ENCODE data around the gene SELENBP1.
"Not testable (repeated sequence)": the region's sequence is repeated elsewhere in the genome, so short reads cannot be mapped to it uniquely, and the experiment has no call there.

The SELENBP1 gene

DNA sequence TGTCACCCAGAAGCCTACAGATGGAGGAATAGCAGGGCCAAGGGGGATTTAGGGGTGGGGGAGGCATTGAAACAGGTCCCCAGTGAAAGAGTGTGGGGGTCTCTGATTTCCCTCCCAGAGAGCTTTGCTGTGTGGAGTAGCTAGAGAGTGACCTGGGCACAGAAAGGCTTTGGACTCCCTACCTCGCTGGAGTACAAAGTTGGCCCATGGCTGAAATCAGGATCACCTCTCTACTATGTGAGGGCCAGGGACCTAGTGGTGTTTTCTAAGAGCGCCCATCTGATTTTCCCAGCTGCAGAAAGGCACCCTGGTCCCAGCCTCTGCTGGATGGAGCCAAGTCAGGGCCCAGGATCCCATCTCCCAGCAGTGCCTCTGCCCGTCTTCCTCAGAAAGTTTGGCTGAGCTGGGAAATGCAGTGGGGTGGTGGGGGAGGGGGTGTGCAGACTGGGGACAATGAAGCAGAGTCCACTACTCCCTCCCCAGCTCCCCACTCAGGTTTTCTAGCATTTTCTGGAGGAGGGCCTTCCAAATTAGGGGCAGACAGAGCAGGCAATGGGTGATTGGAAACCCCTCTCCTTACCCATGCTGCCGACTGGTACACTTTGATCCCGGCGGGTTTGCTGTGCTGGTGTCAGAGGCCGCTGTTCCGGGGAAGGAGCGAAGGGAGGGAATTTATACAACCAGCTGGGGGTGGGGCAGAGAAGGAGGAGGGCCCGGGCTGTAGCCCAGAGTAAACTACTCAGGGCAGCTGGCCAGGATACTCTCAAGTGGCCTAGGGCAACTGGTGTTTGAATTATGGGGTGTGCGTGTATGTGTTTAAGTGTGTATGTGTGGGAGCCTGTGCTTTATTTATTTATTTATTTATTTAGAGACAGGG lies at the start of gene SELENBP1:
SELENBP1 (minus strand) TSS at position 648 of the 877 bp plus-strand sequence; CDS start at position 584, 64 bp downstream.
- DNase-seq (ENCODE audit: low spot score), result no peak

DNA sequence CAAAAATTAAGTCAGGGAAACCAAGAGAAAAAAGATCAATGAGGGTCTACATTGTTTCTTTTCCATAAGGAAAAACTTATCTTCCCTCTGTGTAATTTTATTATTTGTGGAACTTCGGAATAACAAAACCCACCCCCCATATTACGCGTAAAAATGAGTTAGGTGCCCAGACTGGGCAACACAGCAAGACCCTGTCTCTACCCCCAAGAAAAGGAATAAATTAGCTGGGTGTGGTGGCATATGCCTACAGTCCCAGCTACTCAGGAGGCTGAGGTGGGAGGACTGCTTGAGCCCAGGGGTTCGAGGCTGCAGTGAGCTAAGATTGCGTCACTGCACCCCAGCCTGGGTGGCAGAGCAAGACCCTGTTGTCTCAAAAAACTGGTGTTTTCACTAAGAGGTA lies 47.3 kb upstream of the SELENBP1 start:
- no peak for DNase-seq (ENCODE audit: low spot score)

DNA sequence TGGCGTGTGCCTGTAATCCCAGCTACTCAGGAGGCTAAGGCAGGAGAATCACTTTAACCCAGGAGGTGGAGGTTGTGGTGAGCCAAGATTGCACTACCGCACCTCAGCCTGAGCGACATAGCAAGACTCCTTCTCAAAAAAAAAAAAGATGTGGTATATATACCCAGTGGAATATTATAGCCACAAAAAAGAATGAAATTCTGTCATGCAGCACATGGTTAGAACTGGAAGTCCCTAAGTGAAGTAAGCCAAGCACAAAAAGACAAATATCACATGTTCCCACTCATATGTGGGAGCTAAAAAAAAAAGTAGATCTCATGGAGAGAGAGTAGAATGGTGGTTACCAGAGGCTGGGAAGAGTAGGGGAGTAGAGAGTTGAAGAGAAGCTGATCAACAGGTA lies 45.6 kb upstream of the SELENBP1 start:
- no peak for DNase-seq (ENCODE audit: low spot score)

DNA sequence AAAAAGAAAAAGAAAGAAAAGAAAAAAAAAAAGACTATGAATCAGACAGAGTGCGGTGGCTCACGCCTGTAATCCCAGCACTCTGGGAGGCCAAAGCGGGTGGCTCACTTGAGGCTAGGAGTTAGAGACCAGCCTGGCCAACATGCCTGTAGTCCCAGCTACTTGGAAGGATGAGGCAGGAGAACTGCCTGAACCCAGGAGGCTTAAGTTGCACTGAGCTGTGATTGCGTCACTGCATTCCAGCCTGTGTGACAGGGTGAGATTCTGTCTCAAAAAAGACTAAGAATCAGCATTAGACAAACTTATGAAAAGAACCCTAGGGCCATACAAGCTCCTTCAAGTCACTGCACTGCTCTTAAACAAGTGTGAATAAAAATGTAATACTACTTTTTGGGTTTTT lies 43.7 kb upstream of the SELENBP1 start:
- no peak for DNase-seq (ENCODE audit: low spot score)

DNA sequence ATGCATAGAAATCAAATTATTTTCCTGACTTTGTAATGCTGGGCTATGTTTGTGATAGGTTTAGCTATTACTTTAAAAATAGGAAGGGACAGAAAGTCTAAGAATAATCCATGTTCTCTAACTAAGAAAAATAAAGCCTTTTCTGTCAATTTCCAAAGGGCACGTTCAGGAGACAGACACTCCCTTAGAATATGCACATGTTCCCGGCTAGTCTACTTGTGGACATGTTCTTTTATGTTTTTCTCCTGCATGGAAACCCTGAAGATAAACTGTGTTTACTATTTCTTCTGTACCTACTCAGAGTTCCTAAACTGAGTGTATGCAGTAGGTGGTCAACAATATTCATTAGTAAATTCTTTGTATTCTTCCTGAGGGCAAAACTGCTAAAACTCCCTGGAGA lies 39.4 kb upstream of the SELENBP1 start:
- DNase-seq (ENCODE audit: low spot score), result no peak

DNA sequence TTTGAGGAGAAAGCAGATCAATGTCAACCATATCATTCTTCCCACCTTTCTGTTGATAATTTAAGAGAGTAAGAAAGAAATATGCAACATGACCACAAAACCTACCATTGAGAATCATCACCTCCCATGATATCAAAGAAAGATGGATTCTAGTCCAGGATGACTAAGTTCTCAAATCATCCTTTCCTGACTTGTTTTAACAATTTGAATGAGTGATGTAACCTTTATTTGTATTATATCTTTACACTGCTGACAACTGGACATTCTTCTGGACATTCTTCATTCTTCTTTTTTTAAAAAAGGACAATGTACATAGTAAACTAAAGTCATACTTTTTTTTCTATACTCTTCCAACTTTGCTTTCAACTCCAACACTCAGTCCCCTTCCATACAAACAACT lies 36.4 kb upstream of the SELENBP1 start:
- DNase-seq (ENCODE audit: low spot score), result no peak

DNA sequence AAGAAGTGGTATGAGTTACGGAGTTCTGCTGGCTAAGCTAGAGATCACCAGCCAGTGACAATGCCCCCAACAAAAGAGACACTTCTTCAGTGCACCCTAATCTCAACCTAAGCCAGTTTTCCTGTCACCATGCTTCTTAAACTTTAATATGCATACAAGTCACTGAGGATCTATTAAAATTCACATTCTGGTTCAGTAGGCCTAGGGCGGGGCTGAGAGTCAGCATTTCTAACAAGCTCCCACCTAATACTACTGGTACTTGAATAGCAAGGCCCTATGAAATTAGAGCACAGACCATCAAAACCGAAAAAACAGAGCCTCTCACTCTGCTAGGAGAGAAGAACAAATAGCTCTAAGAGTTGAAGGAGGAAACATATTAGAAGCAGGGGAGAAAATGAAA lies 34.8 kb upstream of the SELENBP1 start:
- DNase-seq (ENCODE audit: low spot score), result no peak

DNA sequence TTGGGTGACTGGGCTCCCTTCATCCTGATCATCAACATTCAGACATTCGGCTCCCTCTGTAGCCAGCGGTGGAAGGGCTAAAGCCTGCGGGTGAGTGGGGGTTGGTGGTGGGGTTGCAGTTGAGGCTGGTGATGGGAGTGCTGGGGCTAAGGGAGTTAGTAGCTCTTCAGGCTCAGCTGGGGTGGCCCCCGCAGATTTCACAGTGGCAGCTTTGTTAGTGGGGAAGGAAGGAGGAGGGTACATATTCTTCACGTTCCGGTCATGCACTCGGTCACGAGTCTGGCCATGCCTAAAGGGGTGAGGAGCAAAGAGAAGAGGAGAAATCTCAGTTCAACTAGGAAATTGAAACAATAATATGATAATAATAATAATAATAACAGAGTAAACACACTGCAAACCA lies 33.7 kb upstream of the SELENBP1 start:
- no peak for DNase-seq (ENCODE audit: low spot score)

DNA sequence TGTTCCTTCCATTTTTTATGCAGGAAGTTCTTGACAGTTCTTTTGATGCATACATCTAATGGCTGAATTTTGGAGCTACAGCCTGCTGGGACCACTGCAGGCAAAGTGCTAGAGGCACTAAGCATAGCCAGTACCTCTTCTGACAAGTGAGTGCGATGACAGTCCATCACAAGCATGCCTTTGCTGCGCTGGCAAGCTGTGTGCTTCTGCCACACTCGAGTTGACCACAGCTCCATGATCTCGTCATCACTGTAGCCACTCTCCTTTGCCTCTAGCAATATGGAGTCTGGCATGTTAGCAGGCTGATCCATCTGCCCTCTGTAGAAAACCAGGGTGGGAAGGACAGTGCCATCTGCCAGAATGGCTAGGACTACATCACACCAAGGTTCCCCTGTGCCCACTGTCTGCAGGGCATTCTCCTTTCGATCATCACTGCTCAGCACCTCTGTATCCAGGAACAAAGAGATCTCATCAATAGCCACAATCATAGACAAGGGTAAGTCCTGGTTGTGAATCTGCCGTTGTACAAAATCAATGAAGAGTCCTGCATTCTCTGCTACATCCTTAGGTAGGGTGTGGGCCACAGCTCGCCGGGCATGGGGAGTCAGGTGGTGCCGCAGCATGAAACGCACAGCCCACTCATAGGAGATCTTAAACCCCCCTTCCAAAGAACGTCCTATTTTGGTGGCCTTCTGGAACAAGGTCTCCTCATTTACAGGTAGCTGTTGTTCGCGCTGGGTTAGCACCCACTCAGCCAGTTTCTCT lies 32.9 kb upstream of the SELENBP1 start:
- no peak for DNase-seq (ENCODE audit: low spot score)

DNA sequence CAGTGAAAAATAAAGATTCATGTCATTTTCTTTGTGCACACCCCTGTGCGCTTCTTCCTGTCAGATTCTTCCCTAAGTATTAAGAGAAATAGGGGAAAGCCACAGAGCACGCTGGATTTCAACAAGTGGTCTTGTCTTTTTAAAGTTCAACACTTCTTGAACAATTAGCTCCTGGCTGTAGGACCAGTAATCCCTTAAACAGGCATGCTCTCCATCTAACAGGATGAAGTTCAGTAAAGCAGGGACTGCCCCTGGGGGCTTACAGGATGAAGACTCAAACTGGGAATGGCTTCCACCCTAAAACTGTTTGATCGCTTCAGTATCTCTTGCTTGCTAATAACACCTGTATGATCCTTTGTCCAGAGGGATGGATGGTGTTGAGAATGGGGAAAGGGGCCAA lies 31.1 kb upstream of the SELENBP1 start:
- no peak for DNase-seq (ENCODE audit: low spot score)

DNA sequence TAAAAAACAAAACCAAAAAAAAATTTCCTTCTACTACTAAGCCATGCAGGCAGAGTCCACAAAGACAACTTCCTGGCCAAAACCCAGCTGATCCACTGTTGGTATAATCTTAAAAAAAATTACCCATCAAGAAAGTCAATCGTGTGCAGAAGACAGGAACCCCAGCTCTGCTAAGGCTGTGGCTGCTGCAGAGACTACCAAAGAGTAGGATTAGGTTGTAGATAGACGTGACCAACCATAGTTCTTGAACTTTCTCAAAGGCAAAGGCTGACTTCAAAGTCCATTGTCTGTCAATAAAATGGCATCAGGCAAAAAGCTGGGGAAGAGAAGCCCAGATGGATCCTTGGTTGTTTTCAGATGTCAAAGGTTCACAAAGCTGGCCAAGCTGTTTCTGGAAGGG lies 30.3 kb upstream of the SELENBP1 start:
- no peak for DNase-seq (ENCODE audit: low spot score)

DNA sequence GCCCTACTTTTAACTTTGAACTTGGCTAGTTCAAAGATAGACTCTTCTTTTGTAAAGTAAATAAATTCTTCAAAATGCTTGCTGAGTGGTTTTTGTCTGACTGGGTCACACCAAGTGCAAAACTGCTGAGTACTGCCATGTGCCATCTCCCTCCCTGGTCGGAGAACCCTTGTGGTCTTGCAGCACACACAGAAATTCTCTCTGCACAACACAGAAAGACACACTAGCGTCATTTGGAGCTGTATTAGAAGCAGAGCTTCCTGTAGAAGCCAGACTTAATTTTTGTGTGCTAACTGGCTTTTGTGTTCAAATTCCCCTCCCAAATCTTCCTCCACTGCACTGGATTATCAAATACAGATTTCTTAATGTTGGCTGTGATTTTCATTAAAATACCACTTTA lies 29.4 kb upstream of the SELENBP1 start:
- DNase-seq (ENCODE audit: low spot score), result no peak

DNA sequence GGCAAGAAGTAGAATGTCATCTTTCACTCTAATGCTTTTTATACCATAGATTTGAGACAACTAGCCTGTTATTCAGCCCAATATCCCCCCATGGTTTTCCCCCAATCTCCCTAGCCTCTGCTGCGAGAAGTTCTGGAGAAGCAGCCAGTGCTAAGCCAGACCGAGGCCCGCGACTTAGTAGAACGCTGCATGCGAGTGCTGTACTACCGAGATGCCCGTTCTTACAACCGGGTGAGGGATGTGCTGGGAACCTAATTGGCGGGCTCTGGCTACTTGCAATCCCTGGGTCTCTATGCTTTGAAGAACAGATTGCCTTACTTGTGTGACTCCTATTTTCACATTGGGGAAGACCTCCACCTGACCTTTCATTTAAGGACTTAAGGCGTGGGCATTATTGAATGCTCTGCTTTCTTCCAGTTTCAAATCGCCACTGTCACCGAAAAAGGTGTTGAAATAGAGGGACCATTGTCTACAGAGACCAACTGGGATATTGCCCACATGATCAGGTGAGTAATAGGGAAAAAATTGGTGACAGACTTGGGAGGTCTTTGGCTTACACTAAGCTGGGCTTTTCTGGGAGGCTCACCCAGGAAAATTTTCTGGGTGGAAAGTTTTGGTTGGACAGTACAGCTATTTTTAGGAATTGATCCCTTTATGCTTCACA lies 28.8 kb upstream of the SELENBP1 start:
- DNase-seq (ENCODE audit: low spot score), result no peak

DNA sequence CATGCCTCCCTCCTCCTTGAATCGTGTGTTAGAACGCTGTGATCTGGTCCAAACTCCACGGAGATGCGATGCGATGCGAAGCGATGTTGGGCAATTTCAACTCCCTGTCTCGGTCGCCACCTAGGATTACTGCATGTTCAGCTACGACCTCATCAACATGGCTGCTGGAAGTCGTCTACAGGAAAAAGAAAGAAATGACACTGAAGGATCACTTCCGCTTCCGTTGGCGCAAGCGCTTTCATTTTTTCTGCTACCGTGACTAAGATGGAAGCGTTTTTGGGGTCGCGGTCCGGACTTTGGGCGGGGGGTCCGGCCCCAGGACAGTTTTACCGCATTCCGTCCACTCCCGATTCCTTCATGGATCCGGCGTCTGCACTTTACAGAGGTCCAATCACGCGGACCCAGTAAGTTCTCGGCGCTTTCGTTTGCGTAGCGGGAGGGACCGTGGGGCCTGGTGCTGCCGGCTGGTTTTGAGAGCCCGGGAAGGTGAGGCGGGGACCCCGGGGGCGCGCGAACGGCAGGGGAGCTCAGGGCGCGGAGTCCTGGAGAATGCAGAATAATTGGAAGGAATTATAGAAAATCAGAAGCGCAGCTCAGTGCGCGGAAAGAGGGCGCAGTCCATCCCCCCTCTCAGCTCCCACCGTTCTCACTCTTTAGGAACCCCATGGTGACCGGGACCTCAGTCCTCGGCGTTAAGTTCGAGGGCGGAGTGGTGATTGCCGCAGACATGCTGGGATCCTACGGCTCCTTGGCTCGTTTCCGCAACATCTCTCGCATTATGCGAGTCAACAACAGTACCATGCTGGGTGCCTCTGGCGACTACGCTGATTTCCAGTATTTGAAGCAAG lies 27.0 kb upstream of the SELENBP1 start, which contains the start of gene PSMB4:
PSMB4 (plus strand) TSS at position 250 of the 848 bp plus-strand sequence; CDS start at position 265, 15 bp downstream.
- DNase-seq (ENCODE audit: low spot score), result peak; percentile 99

DNA sequence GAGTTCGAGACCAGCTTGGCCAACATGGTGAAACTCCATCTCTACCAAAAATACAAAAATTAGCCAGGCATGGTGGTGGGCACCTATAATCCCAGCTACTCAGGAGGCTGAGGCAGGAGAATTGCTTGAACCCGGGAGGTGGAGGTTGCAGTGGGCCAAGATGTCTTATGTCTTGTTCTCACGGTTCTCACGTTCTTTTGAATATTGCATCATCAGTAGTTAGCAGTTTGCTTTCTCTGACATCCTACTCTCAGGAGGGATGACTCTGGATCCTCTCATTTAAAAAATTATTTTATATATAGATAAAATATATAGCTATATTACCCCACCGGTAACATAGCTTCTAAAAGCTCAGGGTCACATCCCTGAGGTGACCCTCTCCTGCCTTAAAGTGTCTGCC lies 23.8 kb upstream of the SELENBP1 start:
- not testable (repeated sequence) for DNase-seq (ENCODE audit: low spot score)

DNA sequence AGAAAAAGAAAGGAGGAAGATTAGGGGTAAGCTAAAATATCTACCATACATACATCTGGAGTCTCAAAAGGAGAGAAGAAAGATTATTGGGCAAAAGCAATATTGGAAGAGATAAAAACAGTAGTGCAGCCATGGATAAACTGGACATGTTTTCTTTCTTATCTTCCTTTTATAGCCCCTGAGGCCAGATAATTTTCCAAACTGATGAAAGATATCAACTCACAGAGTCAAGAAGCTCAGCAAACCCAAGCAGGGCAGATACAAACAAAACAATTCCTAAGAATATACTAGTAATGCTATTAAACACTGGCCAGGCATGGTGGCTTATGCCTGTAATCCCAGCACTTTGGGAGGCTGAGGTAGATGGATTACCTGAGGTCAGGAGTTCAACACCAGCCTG lies 21.1 kb upstream of the SELENBP1 start:
- no peak for DNase-seq (ENCODE audit: low spot score)

DNA sequence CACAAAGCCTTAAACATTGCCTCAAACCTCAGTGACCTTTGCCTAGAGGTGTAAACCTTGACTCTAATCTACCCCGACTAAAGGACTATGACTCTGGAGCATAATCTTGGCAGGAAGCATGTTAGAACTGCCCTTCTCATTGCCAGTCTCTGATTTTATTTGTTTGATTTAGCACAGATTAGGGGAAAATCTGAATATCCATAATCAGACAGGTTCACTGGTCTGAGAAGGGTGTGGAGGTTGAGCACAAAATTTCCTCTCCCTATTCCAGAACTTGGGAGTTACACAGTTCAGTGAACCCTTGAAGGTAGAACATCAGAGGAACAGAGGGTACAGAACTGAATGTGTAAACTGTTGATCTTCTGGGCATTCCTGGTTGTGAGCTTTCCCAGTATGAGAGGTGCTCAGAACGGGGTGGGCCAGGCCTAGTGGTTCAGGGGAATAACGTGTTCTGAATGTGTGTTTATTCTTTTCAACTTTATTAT lies 18.6 kb upstream of the SELENBP1 start:
- no peak for DNase-seq (ENCODE audit: low spot score)

DNA sequence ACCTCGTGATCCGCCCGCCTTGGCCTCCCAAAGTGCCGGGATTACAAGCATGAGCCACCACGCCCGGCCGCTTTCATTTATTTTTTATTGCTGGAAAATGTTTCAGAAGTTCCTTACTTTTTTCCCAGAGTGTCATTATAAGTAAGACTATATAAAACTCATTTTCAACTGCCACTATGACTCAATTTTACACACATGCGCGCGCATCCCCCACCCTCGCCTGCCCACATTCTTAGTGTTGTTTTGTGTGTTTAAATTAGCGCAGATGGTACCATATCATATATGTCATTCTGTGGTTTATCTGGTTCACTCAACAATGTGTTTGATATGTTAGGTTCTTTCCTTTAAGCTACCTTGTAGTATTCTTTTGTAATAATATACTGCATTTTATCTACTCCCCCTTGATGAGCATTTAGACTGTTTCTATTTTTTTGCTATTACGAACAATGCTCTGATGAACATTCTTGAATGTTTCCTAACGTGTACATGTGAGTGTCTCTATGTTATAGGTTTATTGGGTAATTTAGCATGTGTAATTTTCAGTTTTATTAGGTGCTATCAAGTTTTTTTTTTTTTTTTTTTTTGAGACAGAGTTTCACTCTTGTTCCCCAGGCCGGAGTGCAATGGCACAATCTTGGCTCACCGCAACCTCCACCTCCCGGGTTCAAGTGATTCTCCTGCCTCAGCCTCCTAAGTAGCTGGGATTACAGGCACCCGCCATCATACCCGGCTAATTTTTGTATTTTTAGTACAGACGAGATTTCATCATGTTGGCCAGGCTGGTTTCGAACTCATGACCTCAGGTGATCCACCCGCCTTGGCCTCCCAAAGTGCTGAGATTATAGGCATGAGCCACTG lies 17.9 kb upstream of the SELENBP1 start:
- not testable (repeated sequence) for DNase-seq (ENCODE audit: low spot score)

DNA sequence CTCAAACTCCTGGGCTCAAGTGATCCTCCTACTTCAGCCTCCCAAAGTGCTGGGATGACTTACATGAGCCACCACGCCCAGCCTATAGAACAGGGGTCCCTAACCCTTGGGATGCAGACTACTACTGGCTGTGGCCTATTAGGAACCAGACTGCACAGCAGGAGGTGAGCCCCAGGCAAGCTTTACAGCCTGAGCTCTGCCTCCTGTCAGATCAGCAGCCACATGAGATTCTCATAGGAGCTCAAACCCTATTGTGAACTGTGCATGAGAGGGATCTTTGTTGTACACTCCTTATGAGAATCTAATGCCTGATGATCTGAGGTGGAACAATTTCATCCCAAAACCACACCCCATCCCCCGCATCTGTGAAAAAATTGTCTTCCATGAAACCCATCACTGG lies 13.5 kb upstream of the SELENBP1 start:
- no peak for DNase-seq (ENCODE audit: low spot score)

DNA sequence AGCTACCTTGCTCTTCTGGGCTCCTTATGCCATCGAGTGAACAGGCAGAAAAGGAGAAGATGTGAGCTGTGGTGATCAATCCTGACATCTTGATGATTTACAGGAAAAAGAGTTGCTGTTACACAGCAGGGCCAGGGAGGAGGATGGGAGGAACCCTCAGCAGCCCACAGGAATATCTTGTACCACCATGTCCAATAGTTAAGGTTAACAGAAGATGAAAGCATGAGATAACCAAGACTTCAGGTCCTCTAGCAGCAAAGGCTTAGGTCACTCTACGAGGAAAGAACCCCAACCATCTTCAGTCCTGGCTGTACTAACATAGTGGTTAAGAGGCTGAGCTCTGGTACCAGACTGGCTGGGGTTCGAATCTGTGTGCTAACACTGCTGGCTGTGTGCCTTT lies 12.1 kb upstream of the SELENBP1 start:
- DNase-seq (ENCODE audit: low spot score), result no peak

Data from NAMALWA (cell line).